Progenitor cell of endocrine pancreas (in vitro differentiated cells): ENCODE data around the gene RASSF5. TPM values are rescaled to one million over a fixed set of nuclear protein-coding genes. Genes with fewer than 3 reads are reported as not detected.

Experiments
- DNase-seq: peaks from one replicate; pipeline ENCODE4 v3.0.0; 2021; ENCODE audit warnings: low spot score; ENCODE audit not compliant: unreplicated experiment
- H3K27ac Mint-ChIP-seq: 2 replicates; pipeline ENCODE4 v1.8.0; 2021; ENCODE audit warnings: mild to moderate bottlenecking, moderate library complexity, mixed read lengths
- H3K27me3 Mint-ChIP-seq: 2 replicates; pipeline ENCODE4 v1.8.0; 2021; ENCODE audit warnings: mixed read lengths
- H3K36me3 Mint-ChIP-seq: 2 replicates; pipeline ENCODE4 v1.8.0; 2022; ENCODE audit warnings: mixed read lengths; ENCODE audit not compliant: insufficient read depth
- H3K4me1 Mint-ChIP-seq: 2 replicates; pipeline ENCODE4 v1.8.0; 2021; ENCODE audit warnings: low read depth, mixed read lengths
- H3K4me3 Mint-ChIP-seq: 2 replicates; pipeline ENCODE4 v1.8.0; 2021; ENCODE audit warnings: low read depth, mild to moderate bottlenecking, moderate library complexity, mixed read lengths
- H3K9me3 Mint-ChIP-seq: 2 replicates; pipeline ENCODE4 v1.8.0; 2021; ENCODE audit warnings: low read depth, mixed read lengths
- CTCF ChIP-seq: fragments of 200-600 bp; sonication (generic); IDR thresholded peaks from one replicate; pipeline ENCODE4 v1.5.0; 2021; ENCODE audit warnings: antibody characterized with exemption, mild to moderate bottlenecking; ENCODE audit not compliant: unreplicated experiment
- total RNA-seq: library from RNA; stranded (reverse); gene quantifications from 2 replicates; pipeline ENCODE4 v1.2.1, GENCODE V29; 2021

Gene RASSF5
- total RNA-seq, 1 donor from 2014 or later, result 7.0 TPM

- DNase-seq, result no peak
- Mint-ChIP-seq H3K4me1 (no peaks in the 10 kb centered on the region), H3K27me3 (peaks cover 7% of the 10 kb centered on the region), H3K27ac (no peak overlapping the region), H3K4me3 (no peak overlapping the region), H3K9me3 (no peaks in the 10 kb centered on the region), H3K36me3 (no peaks in the 10 kb centered on the region)
- TF ChIP-seq CTCF, result no peak
Observed at GRCh38 chr1:206492589-206492988, 14.7 kb upstream of the RASSF5 start.

GRCh38 chr1:206493279-206493678 is 14.1 kb upstream of the RASSF5 start:
- peaks cover 7% of the 10 kb centered on the region for H3K27me3 Mint-ChIP-seq
- H3K4me1 Mint-ChIP-seq, result no peaks in the 10 kb centered on the region
- H3K9me3 Mint-ChIP-seq, result no peaks in the 10 kb centered on the region
- no peak overlapping the region for H3K27ac Mint-ChIP-seq
- no peak for TF ChIP-seq CTCF
- no peak for DNase-seq
- no peaks in the 10 kb centered on the region for H3K36me3 Mint-ChIP-seq
- H3K4me3 Mint-ChIP-seq, result no peak overlapping the region

- Mint-ChIP-seq H3K27ac (no peak overlapping the region), H3K9me3 (no peaks in the 10 kb centered on the region), H3K36me3 (no peaks in the 10 kb centered on the region), H3K4me1 (no peaks in the 10 kb centered on the region), H3K27me3 (peaks cover 10% of the 10 kb centered on the region), H3K4me3 (no peak overlapping the region)
- no peak for DNase-seq
- TF ChIP-seq CTCF, result no peak
Observed at GRCh38 chr1:206495011-206495461, 12.3 kb upstream of the RASSF5 start.

GRCh38 chr1:206495493-206496046 is 11.8 kb upstream of the RASSF5 start:
- no peak overlapping the region for H3K4me3 Mint-ChIP-seq
- no peak for DNase-seq
- H3K27ac Mint-ChIP-seq, result no peak overlapping the region
- no peaks in the 10 kb centered on the region for H3K9me3 Mint-ChIP-seq
- no peaks in the 10 kb centered on the region for H3K4me1 Mint-ChIP-seq
- TF ChIP-seq CTCF, result no peak
- H3K27me3 Mint-ChIP-seq, result peaks cover 10% of the 10 kb centered on the region
- H3K36me3 Mint-ChIP-seq, result no peaks in the 10 kb centered on the region

- H3K36me3 Mint-ChIP-seq, result no peaks in the 10 kb centered on the region
- TF ChIP-seq CTCF, result no peak
- peaks cover 2% of the 10 kb centered on the region for H3K4me1 Mint-ChIP-seq
- no peak overlapping the region for H3K27ac Mint-ChIP-seq
- no peaks in the 10 kb centered on the region for H3K9me3 Mint-ChIP-seq
- no peak for DNase-seq
- H3K27me3 Mint-ChIP-seq, result peaks cover 14% of the 10 kb centered on the region
- no peak overlapping the region for H3K4me3 Mint-ChIP-seq
Observed at GRCh38 chr1:206496131-206496793, 11.1 kb upstream of the RASSF5 start.
